GM18498 (cell line): ENCODE measurements around the gene ADGRE3.
A peak's percentile ranks its signal among the peaks of the same experiment; 100 is the strongest.

ENCODE experiments used
- ATAC-seq: cut with Tn5 transposase; IDR thresholded peaks from one replicate; pipeline ENCODE4 v1.9.1; 2021; ENCODE audit warnings: mild to moderate bottlenecking, moderate library complexity; ENCODE audit not compliant: unreplicated experiment

The ADGRE3 gene

DNA sequence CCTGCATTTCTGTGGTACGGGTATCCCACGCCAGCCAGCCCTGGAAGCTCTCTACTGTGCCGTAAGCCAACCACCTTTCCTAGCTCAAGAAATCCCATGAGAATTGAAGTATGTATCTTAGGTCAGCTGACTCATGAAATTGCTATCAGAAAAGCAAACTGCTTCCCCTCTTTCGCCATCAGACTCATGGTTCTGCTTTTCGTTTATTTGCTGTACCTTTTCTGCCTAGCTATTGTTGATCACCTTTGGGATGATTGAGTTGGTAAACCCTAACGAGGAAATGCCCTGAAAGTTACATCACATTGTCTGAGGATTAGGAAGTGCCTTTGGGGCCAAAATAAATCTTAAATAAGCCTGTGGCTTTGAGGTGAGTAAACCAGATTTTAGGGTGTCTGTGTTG lies at the start of gene ADGRE3:
Gene ADGRE3 (minus strand): TSS at position 81 of the 400 bp plus-strand sequence. CDS start 74 bp downstream, at position 7.
- ATAC-seq, result no peak

- ATAC-seq, result no peak
Observed at GRCh38 chr19:14722127-14722526, 47.5 kb upstream of the ADGRE3 start.

DNA sequence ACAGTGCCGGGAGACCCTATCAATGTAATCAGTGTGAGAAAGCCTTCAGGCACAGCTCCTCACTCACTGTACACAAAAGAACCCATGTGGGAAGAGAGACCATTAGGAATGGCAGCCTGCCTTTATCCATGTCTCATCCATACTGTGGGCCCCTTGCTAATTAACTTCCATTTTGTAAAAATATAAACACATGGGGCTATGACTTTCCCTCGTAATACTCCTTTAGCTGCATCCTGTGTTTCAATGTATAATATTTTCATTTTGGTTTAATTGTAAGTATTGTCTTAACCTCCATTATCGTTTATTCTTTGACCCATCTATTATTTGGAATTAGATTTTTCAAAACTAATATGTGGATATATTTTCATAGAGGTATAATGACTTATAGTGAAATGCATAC lies 44.5 kb upstream of the ADGRE3 start:
- ATAC-seq, result no peak

GRCh38 chr19:14718522-14719116 lies 44.0 kb upstream of the ADGRE3 start:
- ATAC-seq, result no peak

DNA sequence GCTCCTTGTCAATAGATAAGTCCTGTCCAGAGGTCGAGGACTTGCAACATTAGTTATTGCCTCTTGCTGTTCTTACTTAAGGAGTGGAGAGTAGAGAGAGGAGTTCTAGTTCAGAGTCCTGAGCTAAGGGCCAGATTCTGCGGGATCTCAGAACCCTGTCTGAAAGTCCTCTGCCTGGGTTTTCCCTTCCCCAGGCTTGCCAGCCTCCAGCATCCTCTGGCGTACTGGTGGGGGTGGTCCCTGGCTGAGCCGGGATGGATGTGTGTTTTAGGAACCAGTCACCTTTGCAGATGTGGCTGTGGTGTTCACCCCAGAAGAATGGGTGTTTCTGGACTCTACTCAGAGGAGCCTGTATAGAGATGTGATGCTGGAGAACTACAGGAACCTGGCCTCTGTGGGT lies 41.2 kb upstream of the ADGRE3 start:
- no peak for ATAC-seq

GRCh38 chr19:14704450-14704849 lies 29.8 kb upstream of the ADGRE3 start:
- ATAC-seq, result no peak

GRCh38 chr19:14703833-14704232 lies 29.2 kb upstream of the ADGRE3 start:
- no peak for ATAC-seq

DNA sequence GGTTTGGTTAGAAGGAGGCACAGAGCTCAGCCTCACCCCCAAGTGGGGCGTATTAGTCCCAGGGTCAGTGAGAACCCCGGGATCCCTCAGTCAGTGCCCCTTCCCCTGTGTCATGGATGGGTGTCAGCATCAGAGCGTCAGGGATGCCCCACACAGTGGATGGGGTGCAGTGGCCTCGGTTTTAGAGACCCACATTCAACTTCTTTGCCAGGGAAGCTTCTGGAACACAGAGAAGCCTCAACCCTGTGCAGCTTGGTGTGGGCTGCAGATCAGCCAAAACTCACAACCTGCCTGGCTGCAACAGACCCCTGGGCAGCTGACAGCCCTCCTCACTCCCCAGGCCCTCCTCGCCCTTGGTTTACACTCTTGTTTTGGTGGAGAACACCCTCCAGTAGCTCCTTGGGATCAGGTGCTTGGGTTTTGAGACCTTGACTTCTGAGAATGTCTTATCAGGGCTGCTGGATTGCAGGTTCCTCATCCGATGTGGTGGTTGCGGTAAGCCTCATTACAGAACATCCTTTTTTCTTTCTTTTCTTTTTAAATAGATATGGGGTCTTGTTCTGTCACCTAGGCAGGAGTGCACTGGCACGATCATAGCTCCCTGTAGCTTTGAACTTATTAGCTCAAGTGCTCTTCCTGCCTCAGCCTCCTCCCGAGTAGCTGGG lies 26.2 kb upstream of the ADGRE3 start:
- ATAC-seq, result no peak

GRCh38 chr19:14699641-14700040 lies 25.0 kb upstream of the ADGRE3 start:
- ATAC-seq, result no peak

DNA sequence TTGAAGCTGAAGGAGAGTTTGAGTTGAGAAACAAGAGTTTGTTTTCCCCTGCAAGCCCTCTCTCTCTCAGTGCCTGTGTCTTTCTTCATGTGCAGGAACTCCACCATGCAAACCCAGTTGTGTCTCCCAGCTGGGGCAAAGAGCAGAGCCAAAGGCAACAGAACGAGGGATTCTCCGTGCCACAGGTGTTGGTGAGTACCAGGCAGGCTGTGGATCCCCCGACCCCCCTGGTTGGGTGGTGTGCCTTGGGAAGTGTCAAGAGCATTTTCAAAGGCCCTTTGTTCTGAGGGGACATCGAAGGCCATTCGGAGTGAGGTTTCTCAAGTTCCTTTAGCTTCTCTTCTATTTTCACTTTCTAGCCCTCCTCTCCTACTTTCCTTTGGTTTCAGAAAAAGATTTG lies 20.8 kb upstream of the ADGRE3 start:
- no peak for ATAC-seq

DNA sequence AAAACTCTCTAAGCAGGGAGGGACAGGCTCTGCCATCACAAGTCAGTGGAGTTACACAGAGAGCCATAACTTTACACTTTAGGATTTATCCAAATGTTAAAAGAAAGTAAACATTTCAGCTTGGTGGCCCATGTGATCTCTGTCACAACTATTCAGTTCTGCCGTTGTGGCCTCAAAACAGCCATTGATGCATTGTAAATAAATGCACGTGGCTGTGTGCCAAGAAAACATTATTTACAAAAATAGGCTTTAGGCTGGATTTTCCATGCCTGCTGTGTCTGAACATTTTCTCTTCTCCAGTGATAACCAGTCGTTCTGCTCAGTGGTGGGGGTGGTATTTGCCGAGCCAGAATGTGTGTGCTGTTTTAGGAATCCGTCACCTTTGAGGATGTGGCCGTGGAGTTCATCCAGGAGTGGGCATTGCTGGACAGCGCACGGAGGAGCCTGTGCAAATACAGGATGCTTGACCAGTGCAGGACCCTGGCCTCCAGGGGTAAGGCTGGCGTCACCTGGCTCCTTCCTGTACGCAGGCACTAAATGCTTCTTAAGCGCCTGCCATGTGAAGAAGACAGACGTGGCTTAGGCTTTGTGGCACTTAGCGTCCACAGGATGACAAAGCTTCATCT lies 20.1 kb upstream of the ADGRE3 start:
- no peak for ATAC-seq

DNA sequence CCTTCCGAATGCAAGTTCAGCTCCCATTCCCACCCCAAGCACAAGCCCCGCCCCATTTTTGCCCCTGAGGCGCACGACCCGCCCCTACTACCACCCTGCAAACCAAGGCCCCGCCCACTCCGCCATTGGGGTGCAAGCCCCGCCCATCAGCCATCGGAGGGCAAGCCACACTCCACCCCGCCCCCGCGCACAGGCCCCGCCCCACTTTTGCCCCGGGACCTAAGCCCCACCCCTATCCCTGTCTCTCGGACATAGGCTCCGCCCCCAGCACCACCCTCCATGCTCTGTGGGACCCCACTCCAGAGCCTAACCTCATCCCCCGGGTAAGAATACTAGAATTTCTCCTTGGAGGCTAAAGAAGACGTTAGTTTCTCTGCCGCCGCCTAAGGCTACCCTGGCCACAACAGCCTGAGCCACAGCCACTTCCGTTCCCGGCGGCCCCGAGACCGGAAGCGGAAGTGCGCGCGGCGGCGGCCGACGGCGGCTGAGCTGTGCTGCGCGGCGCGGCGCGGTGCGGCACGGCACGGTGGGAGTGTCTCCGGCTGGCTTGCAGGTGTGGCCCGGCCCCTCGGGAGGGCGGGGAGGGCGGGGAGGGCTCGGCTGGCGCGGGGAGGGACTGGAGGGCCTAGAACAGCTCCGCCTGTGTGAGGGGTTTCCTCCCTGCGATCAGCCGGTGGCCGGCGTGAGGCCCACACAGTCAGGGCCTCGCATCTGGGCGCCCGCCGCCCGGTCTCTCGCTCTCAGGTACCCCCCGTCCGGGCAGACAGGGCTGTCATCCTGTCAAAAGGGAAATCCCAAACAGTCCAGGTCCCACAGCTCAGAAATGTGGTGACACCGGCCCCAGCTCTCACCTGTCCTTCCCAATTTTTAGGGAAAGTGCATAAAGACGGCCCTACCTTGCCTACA lies 15.2 kb upstream of the ADGRE3 start, which contains the start of gene ZNF333:
Gene ZNF333 (plus strand): TSS at position 451 of the 906 bp plus-strand sequence. CDS start 3,444 bp downstream, outside the sequence.
- ATAC-seq, result peak; percentile 92

DNA sequence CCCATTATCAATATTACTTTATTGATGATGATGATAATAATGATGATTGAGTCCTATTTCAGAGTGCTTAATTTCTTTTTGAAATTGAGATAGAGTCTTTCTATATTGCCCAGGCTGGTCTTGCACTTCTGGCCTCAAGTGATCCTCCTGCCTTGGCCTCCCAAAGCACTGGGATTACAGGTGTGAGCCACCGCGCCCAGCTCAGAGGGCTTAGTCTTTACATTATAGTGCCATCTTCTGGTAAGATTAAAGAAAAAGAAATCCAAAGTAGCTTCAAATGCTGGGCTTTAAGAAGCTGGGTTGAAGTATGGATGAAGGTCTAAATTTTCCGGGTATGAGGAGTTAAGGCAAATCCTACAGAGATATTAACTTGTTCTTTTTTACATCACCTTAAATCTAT lies 11.8 kb upstream of the ADGRE3 start:
- no peak for ATAC-seq

DNA sequence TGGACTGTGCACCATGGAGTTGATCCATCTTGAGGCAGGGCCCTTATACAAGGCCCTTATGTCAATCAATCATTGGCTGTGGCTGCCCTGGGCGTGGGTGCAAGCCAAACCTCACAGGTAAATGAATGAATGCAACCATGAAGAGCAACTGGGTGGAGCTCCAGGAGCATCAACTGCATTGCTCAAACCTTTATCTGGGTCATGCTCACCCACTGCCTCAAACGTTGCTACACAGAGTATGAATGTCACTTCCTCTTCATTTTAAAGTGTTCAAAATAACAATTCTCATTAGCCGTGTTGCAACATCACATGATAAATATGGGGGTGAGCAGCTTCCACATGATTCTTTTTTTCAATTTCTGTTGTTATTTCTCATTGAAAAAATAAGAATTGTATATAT lies 8.8 kb upstream of the ADGRE3 start:
- no peak for ATAC-seq

- ATAC-seq, result no peak
Observed at GRCh38 chr19:14682084-14682483, 7.4 kb upstream of the ADGRE3 start.

DNA sequence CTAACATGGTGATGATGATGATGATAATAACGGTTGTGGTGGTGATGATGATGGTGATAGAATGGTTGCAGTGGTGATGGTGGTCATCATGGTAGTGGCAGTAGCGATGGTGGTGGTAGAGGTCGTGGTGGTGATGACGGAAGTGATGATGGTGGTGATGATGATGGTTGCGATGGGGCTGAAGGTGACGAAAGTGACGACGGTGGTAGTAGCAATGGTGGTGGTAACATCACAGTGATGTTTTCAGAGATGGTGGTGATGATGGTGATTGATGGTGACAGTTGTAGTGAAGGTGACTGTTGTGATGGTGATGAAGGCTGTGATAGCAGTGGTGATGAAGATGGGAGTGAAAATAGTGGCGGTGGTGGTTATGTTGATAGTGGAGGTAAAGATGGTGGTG lies 3.6 kb upstream of the ADGRE3 start:
- no peak for ATAC-seq

DNA sequence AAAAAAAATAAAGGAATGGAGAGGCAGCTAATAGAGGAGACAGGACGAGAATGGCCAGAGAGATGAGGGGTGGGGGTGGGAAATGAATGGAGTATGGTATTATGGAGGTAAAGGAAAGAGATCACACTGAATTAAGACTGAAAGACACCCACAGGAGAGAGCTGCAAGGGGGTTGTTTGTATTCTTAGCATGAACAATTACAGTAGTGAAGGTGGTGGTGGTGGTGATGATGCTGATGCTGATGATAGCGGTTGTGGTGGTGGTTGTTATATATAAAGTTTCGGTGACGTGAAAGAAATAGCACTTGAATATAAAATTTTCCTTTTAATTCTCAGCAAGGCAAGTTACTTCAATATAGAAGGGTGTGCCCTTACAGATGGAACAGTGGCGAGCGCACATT lies 2.8 kb upstream of the ADGRE3 start:
- no peak for ATAC-seq

GRCh38 chr19:14676762-14677161 lies 2.1 kb upstream of the ADGRE3 start:
- no peak for ATAC-seq

DNA sequence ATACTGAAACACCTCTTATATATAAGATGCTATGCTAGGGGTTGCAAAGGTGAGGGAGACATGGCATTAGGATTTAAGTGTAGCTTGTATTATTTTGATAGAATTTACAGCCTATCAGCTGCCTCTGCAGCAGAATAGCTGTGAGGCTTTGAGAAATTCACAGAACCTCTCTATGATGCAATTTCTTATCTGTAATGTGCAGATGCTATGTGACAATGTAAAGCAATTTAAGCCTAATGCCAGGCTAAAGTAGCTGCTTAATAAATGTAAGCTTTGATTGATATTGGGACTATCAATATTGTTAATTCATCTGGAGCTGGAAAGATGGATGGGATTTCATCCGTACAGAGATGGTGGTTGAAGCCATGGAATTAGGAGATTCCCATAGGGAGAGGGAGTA lies 1.6 kb downstream of the ADGRE3 start:
- no peak for ATAC-seq

DNA sequence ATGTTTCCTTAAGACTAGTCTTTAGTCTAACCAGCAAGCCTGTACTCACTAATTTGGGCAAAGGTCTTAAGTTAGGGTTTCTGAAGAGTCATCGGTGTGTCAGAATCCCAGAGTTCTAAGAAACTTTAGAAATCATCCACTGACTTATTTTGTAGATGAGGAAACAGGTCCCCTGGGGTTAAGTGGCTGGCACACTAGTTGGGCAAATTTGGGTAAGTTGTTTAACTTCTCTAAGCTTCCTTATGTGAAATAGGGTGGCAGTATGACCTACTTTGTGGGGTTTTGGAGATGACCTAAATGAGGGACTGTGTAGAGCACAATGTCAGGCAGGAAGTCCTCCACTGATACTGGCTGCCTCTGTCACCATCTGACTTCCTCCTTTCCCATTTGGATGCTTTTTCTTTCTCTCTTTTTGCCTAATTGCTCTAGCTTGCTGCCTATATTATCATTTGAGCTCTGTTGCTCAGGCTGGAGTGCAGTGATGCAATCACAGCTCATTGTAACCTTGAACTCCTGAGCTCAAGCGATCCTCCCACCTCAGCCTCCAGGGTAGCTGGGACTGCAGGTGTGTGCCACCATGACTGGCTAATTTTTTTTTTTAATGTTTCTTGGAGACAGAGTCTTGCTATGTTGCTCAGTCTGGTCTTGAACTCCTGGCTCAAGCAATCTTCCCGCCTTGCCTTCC lies 2.3 kb downstream of the ADGRE3 start:
- no peak for ATAC-seq

DNA sequence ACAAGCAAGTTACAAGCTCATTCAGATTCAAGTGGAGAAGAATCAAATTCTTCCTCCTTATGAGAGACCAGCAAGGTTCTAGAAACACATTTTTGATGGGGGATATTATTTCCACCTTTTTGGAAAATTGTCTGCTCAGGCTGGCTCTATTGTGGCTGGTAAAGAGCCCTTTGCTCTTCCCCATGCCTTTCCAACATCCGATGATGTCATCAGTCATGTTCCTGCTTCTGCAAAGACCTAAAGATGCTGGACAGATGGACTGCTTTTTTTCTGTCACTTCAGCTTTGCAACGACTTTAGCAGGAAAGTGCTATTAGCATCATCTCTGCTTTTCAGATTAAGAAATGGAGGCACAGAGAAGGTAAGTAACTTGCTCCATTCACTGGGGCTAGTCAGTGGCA lies 4.2 kb downstream of the ADGRE3 start:
- no peak for ATAC-seq
